IPS DF 19.7 (cell line): Measurements from ENCODE around the gene CYBRD1.

Experiments used
- DNase-seq: peaks from one replicate; pipeline ENCODE4 v3.0.0-alpha.2; 2013; ENCODE audit warnings: low read depth, low spot score

The CYBRD1 gene

GRCh38 chr2:171600126-171600525, 77.9 kb downstream of the CYBRD1 start:
- DNase-seq, result no peak

DNA sequence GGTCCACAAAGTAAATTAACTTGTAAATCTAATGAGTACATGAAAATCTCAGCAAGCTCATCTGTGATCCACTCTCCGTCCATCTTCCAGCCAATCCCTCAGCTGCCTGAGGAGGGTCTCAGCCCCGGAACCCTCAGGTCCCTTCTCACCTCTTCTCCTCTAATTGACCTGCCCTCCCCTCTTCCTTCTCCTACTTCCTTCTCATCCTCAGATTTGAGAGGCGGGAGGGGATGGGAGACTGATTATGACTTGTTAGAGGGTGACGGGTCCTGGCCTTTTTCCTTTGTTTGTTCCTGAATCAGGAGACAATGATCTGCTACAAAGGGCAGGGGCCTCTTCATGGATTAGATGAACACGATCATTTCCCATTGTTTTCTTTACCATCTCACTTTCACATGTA, 80.1 kb downstream of the CYBRD1 start:
- no peak for DNase-seq
